H9 (cell line): ENCODE results near the gene EPS8. TPM values are rescaled to one million over a fixed set of nuclear protein-coding genes. Genes with fewer than 3 reads are reported as not detected.

Experiments used
- DNase-seq: peaks from one replicate; pipeline ENCODE4 v3.0.0-alpha.2; 2017
- H2AFZ ChIP-seq: one replicate; pipeline ENCODE4 v1.6.1; 2013; ENCODE audit warnings: mild to moderate bottlenecking, low read length, control low read depth, moderate library complexity
- H2AK5ac ChIP-seq: 2 replicates; pipeline ENCODE4 v1.6.1; 2013; ENCODE audit warnings: low read length, control low read depth, mixed read lengths; ENCODE audit not compliant: insufficient read length
- H2BK120ac ChIP-seq: one replicate; pipeline ENCODE4 v1.6.1; 2013; ENCODE audit warnings: low read depth, mild to moderate bottlenecking, low read length, control low read depth, inconsistent platforms; ENCODE audit not compliant: poor library complexity, severe bottlenecking
- H2BK12ac ChIP-seq: 2 replicates; pipeline ENCODE4 v1.6.1; 2013; ENCODE audit warnings: low read length, control low read depth, mixed read lengths, low read depth; ENCODE audit not compliant: insufficient read length
- H2BK15ac ChIP-seq: 2 replicates; pipeline ENCODE4 v1.6.1; 2013; ENCODE audit warnings: low read depth, low read length, control low read depth
- H2BK20ac ChIP-seq: one replicate; pipeline ENCODE4 v1.6.1; 2013; ENCODE audit warnings: low read depth, mild to moderate bottlenecking, low read length, control low read depth, inconsistent platforms; ENCODE audit not compliant: poor library complexity, severe bottlenecking
- H2BK5ac ChIP-seq: 2 replicates; pipeline ENCODE4 v1.6.1; 2013; ENCODE audit warnings: low read length, control low read depth, mixed read lengths; ENCODE audit not compliant: insufficient read length
- H3K14ac ChIP-seq: 2 replicates; pipeline ENCODE4 v1.6.1; 2013; ENCODE audit warnings: low read length, control low read depth; ENCODE audit not compliant: insufficient read depth
- H3K18ac ChIP-seq: 2 replicates; pipeline ENCODE4 v1.6.1; 2013; ENCODE audit warnings: low read depth, mild to moderate bottlenecking, mixed read lengths, low read length, control low read depth; ENCODE audit not compliant: insufficient read length
- H3K23ac ChIP-seq: 2 replicates; pipeline ENCODE4 v1.6.1; 2013; ENCODE audit warnings: low read length, control low read depth, mixed read lengths, low read depth; ENCODE audit not compliant: insufficient read length
- H3K23me2 ChIP-seq: 2 replicates; pipeline ENCODE4 v1.6.1; 2013; ENCODE audit warnings: low read depth, mild to moderate bottlenecking, mixed read lengths, low read length, control low read depth; ENCODE audit not compliant: insufficient read length, poor library complexity, severe bottlenecking
- H3K27ac ChIP-seq: 2 replicates; pipeline ENCODE4 v1.5.1; 2013; ENCODE audit warnings: low read length, control low read depth, mixed read lengths, low read depth; ENCODE audit not compliant: insufficient read length
- H3K27me3 ChIP-seq: 2 replicates; pipeline ENCODE4 v1.6.1; 2013; ENCODE audit warnings: low read length, control low read depth, inconsistent platforms; ENCODE audit not compliant: insufficient read depth
- H3K4ac ChIP-seq: 2 replicates; pipeline ENCODE4 v1.6.1; 2013; ENCODE audit warnings: low read depth, mild to moderate bottlenecking, control low read depth, inconsistent platforms, low read length, moderate library complexity
- H3K4me1 ChIP-seq: 2 replicates; pipeline ENCODE4 v1.6.1; 2013; ENCODE audit warnings: low read length, control low read depth, inconsistent platforms; ENCODE audit not compliant: insufficient read depth
- H3K4me2 ChIP-seq: 2 replicates; pipeline ENCODE4 v1.6.1; 2013; ENCODE audit warnings: low read length, control low read depth, mixed read lengths; ENCODE audit not compliant: insufficient read length, insufficient read depth
- H3K56ac ChIP-seq: 2 replicates; pipeline ENCODE4 v1.6.1; 2013; ENCODE audit warnings: low read depth, mild to moderate bottlenecking, mixed read lengths, low read length, control low read depth; ENCODE audit not compliant: insufficient read length
- H3K79me1 ChIP-seq: 2 replicates; pipeline ENCODE4 v1.6.1; 2013; ENCODE audit warnings: low read depth, mild to moderate bottlenecking, moderate library complexity, low read length, control low read depth, inconsistent platforms; ENCODE audit not compliant: insufficient read depth, poor library complexity, severe bottlenecking
- H3K79me2 ChIP-seq: 2 replicates; pipeline ENCODE4 v1.6.1; 2013; ENCODE audit warnings: low read length, control low read depth, inconsistent platforms; ENCODE audit not compliant: insufficient read depth
- H3K9ac ChIP-seq: 2 replicates; pipeline ENCODE4 v1.6.1; 2013; ENCODE audit warnings: low read length, control low read depth, mixed read lengths; ENCODE audit not compliant: insufficient read length; ENCODE audit errors: extremely low read depth
- H3K9me3 ChIP-seq: one replicate; pipeline ENCODE4 v1.6.1; 2013; ENCODE audit warnings: low read depth, low read length, inconsistent platforms; ENCODE audit not compliant: control insufficient read depth
- H3T11ph ChIP-seq: one replicate; pipeline ENCODE4 v1.6.1; 2013; ENCODE audit warnings: mild to moderate bottlenecking, low read length, control low read depth, inconsistent platforms
- H4K20me1 ChIP-seq: one replicate; pipeline ENCODE4 v1.6.1; 2013; ENCODE audit not compliant: control insufficient read depth, insufficient read length, insufficient read depth
- H4K5ac ChIP-seq: 2 replicates; pipeline ENCODE4 v1.6.1; 2013; ENCODE audit warnings: low read depth, mild to moderate bottlenecking, mixed read lengths, low read length, control low read depth; ENCODE audit not compliant: insufficient read length
- H4K8ac ChIP-seq: replicated peaks from 2 replicates; pipeline ENCODE4 v1.6.1; 2013; ENCODE audit warnings: low read length, control low read depth, mixed read lengths, low read depth; ENCODE audit not compliant: insufficient read length
- H4K91ac ChIP-seq: 2 replicates; pipeline ENCODE4 v1.6.1; 2013; ENCODE audit warnings: low read depth, mild to moderate bottlenecking, moderate library complexity, mixed read lengths, low read length, control low read depth; ENCODE audit not compliant: insufficient read length
- H3K27ac Mint-ChIP-seq, 3 experiments: 2 replicates in 2 of 3; 3 replicates in 1 of 3; pipeline ENCODE4 v1.8.0; 2020 to 2021; ENCODE audit warnings: mixed read lengths in 3 of 3, mild to moderate bottlenecking in 1 of 3, moderate library complexity in 1 of 3
- H3K27me3 Mint-ChIP-seq: 2 replicates; pipeline ENCODE4 v1.8.0; 2021; ENCODE audit warnings: low read depth, mild to moderate bottlenecking, moderate library complexity, mixed read lengths
- H3K36me3 Mint-ChIP-seq, 3 experiments: 2 replicates in 2 of 3; 3 replicates in 1 of 3; pipeline ENCODE4 v1.8.0; 2020 to 2021; ENCODE audit warnings: low read depth in 3 of 3, mixed read lengths in 3 of 3; ENCODE audit not compliant: insufficient read depth in 1 of 3
- H3K4me1 Mint-ChIP-seq, 2 experiments: 2 replicates each; pipeline ENCODE4 v1.8.0; 2020; ENCODE audit warnings: mixed read lengths in 2 of 2
- H3K4me3 Mint-ChIP-seq, 2 experiments: 2 replicates in 1 of 2; 3 replicates in 1 of 2; pipeline ENCODE4 v1.8.0; 2020 to 2021; ENCODE audit warnings: mild to moderate bottlenecking in 2 of 2, mixed read lengths in 2 of 2, moderate library complexity in 1 of 2
- H3K9me3 Mint-ChIP-seq, 2 experiments: 2 replicates in 1 of 2; 3 replicates in 1 of 2; pipeline ENCODE4 v1.8.0; 2020; ENCODE audit warnings: mild to moderate bottlenecking in 2 of 2, mixed read lengths in 2 of 2, moderate library complexity in 1 of 2
- WGBS: extraction: QIAGEN DNeasy Blood & Tissue Kit; methylation state at CpG from one replicate; pipeline ENCODE4 v1.1.7; 2013; ENCODE audit warnings: missing lambda C conversion rate, low lambda C conversion rate, mixed read lengths; ENCODE audit not compliant: insufficient read length; ENCODE audit errors: extremely low coverage; 5-methylcytosine and 5-hydroxymethylcytosine counted together
- total RNA-seq: library from RNA; stranded (reverse); gene quantifications from 2 replicates; pipeline ENCODE4 v1.2.1, GENCODE V29; 2021
- TF ChIP-seq, protein P1 (sequence below): fragments of 200-600 bp; sonication (generic); conservative IDR thresholded peaks from 3 replicates; pipeline ENCODE4 v1.8.0; 2021; ENCODE audit warnings: antibody characterized with exemption, mild to moderate bottlenecking

Gene EPS8
- total RNA-seq, 1 experiment from 2014 or later = 2.2 TPM

DNA sequence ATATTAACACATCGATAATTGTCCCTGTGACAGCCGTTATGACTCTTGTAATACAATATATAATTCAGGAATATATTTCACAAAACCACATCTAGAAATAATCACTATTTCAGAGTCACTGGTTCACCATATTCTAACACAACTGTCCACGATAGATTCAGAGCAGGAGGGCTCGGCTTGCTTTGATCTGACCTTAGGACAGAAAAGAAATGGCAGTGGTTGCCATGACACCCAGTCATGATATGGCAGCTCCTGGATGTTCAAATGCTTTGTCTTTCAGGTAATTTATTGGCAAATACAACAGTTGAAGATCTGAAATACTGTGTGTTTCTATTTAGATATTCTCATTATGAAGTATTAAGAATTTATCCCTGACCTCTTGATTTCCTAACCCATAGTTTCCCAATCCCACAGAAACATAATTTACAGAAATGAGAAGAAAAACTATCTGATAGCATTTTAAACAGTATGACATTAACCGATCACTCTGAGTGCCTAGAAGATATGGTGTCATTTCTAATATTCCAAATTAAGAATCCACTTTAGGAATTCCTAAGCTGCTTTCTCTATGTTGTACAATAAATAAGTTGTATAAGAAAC is 116.4 kb downstream of the EPS8 start:
- H2BK12ac ChIP-seq = no peak overlapping the region
- H3K79me1 ChIP-seq = no peaks in the 10 kb centered on the region
- H2BK120ac ChIP-seq = no peak overlapping the region
- no peak overlapping the region for H2BK15ac ChIP-seq
- no peaks in the 10 kb centered on the region for H3K36me3 Mint-ChIP-seq
- H3K14ac ChIP-seq = no peak overlapping the region
- H3K9me3 Mint-ChIP-seq = no peaks in the 10 kb centered on the region
- H4K20me1 ChIP-seq = no peaks in the 10 kb centered on the region
- no peak overlapping the region for H3K23ac ChIP-seq
- no peak overlapping the region for H3T11ph ChIP-seq
- no peak overlapping the region for H2BK20ac ChIP-seq
- no peak overlapping the region for H2AK5ac ChIP-seq
- no peak overlapping the region for H3K27ac Mint-ChIP-seq
- no peaks in the 10 kb centered on the region for H3K23me2 ChIP-seq
- DNase-seq = no peak
- H3K4me1 Mint-ChIP-seq = peaks cover 7 to 8% of the 10 kb centered on the region in 2 experiments
- no peaks in the 10 kb centered on the region for H3K4me1 ChIP-seq
- H3K9ac ChIP-seq = no peak overlapping the region
- no peak overlapping the region for H3K27ac ChIP-seq
- no peaks in the 10 kb centered on the region for H3K27me3 Mint-ChIP-seq
- no CpG with 5 or more reads among the region's 5 CpGs for WGBS
- H3K9me3 ChIP-seq = no peaks in the 10 kb centered on the region
- no peak overlapping the region for H4K8ac ChIP-seq
- H2BK5ac ChIP-seq = no peak overlapping the region
- H3K79me2 ChIP-seq = no peaks in the 10 kb centered on the region
- no peak overlapping the region for H3K56ac ChIP-seq
- no peak overlapping the region for H3K4ac ChIP-seq
- H3K4me2 ChIP-seq = no peak overlapping the region
- H4K91ac ChIP-seq = no peak overlapping the region
- H3K27me3 ChIP-seq = no peaks in the 10 kb centered on the region
- H4K5ac ChIP-seq = no peak overlapping the region
- TF ChIP-seq, protein P1, sequence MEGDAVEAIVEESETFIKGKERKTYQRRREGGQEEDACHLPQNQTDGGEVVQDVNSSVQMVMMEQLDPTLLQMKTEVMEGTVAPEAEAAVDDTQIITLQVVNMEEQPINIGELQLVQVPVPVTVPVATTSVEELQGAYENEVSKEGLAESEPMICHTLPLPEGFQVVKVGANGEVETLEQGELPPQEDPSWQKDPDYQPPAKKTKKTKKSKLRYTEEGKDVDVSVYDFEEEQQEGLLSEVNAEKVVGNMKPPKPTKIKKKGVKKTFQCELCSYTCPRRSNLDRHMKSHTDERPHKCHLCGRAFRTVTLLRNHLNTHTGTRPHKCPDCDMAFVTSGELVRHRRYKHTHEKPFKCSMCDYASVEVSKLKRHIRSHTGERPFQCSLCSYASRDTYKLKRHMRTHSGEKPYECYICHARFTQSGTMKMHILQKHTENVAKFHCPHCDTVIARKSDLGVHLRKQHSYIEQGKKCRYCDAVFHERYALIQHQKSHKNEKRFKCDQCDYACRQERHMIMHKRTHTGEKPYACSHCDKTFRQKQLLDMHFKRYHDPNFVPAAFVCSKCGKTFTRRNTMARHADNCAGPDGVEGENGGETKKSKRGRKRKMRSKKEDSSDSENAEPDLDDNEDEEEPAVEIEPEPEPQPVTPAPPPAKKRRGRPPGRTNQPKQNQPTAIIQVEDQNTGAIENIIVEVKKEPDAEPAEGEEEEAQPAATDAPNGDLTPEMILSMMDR = no peak
- no peak overlapping the region for H3K18ac ChIP-seq
- H3K4me3 Mint-ChIP-seq = no peak overlapping the region
- H2AFZ ChIP-seq = no peak overlapping the region
